Adrenal gland (tissue), 5 donors: Measurements from ENCODE around the gene EIF2D.

Source experiments
- CTCF ChIP-seq, 6 experiments: fragments of 450-650 bp in 4 of 6; fragments of 200-600 bp in 2 of 6; sonication (generic) in 1 of 6; IDR thresholded peaks; 1 replicate in 5 of 6; 2 replicates in 1 of 6; pipeline versions ENCODE4 v1.5.1 to v1.8.0; 2016 to 2021; ENCODE audit warnings: antibody characterized with exemption in 6 of 6, mild to moderate bottlenecking in 2 of 6, moderate library complexity in 1 of 6
- POLR2A ChIP-seq, 2 donors: fragments of 450-650 bp; IDR thresholded peaks; one replicate each; pipeline ENCODE4 v1.6.1; 2017; ENCODE audit warnings: antibody characterized with exemption in 2 of 2, mild to moderate bottlenecking in 2 of 2, moderate library complexity in 1 of 2
- donor health status: DM: no; HTN: no; CAD: no.

- no peak for TF ChIP-seq POLR2A (IDR thresholded peaks at IDR 0.05)
- TF ChIP-seq CTCF (IDR thresholded peaks at IDR 0.05) = no peak
Measured at GRCh38 chr1:206566999-206567398, 45.3 kb downstream of the EIF2D start.
